UCSD-AML1 (cell line): ENCODE measurements around the gene RAB23.
A peak's percentile ranks its signal among the peaks of the same experiment; 100 is the strongest.
"Not testable (repeated sequence)": the region's sequence is repeated elsewhere in the genome, so short reads cannot be mapped to it uniquely, and the experiment has no call there.

ENCODE experiments used
- DNase-seq: peaks from one replicate; lab custom pipeline; 2025; ENCODE audit not compliant: unreplicated experiment; lab: John Stamatoyannopoulos, UW

The RAB23 gene

GRCh38 chr6:57243526-57243925, 21.4 kb upstream of the RAB23 start:
- DNase-seq: not testable (repeated sequence)

DNA sequence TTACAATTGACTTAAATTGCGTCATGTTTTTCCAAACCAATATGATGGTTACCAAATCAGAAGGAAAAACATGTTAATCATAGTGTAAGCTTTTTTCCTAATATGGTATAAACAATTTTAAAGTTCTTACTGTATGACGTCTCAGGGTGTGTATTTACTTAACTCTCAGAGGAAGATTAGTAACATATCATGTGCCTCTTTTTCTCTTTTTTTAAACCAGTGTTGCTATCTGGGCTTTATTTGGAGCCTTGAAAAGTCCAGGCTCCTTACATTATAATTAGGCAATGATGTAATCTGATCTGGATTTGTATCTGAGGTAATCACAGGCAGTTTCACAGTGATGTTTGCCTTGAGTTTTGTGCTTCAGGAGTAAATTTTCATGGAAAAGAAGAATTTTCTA, 20.4 kb upstream of the RAB23 start:
- no peak for DNase-seq

GRCh38 chr6:57226221-57226620, 4.1 kb upstream of the RAB23 start:
- DNase-seq: no peak

GRCh38 chr6:57224769-57225515, 2.8 kb upstream of the RAB23 start:
- DNase-seq: no peak

GRCh38 chr6:57222743-57223077, 603 bp upstream of the RAB23 start:
- DNase-seq: no peak

DNA sequence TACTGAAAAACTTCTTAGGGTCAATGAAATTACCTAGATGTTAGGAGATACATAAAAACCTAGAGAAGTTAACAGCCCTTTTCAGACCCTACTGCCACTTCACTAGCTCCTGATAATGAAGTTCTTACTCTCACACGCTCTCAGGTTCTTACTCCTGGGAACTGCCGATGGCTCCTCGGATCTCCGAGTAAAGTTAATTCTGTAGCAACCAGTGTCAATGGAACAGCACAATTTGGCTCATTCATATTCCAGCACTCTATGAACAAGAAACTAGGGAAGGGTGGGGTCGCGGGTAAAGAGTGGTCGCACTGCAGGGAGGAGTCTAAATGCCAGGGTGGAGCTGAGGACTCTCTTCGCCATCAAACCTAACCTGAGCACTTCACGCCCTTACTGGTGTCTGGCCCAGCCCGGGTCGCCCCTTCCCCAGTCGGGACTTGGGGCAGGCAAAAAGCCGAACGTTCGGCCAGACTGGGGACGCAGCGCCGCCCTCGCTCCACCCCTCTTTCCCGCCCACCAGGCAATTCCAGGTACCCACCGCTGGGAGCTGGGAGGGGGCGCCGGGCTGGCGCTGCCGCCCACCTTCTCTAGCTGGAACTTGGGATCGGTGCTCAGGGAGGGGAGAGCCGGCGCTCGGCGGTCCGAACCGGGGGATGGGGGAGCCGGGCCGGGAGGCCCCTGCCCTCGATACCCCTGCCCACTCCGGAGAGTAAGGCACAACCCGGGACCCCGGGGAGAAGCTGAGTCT, 744 bp downstream of the RAB23 start:
- peak; percentile 69 for DNase-seq

DNA sequence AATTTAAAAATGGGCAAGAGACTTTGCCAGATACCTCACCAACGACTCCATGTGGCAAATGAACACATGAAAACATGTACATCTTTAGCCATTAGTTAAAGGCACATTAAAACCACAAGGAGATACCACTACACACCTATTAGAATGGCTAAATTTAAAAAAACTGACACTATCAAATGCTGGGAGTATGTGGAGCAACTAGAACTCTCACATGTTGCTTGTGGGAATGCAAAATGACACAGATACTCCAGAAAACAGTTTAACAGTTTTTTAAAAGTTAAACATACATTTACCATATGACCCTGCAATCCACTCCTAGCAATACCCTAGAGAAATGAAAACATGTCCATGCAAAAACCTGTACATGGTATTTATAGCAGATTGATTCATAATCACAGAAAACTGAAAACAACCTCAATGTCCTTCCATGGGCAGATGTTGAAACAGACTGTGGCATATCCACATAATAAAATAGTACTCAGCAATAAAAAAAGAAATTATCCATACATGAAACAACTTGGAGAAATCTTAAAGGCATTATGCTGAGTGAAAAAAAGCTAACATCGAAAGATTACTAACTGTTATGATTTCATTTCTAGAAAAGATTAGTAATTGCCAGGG, 1.9 kb downstream of the RAB23 start:
- no peak for DNase-seq

DNA sequence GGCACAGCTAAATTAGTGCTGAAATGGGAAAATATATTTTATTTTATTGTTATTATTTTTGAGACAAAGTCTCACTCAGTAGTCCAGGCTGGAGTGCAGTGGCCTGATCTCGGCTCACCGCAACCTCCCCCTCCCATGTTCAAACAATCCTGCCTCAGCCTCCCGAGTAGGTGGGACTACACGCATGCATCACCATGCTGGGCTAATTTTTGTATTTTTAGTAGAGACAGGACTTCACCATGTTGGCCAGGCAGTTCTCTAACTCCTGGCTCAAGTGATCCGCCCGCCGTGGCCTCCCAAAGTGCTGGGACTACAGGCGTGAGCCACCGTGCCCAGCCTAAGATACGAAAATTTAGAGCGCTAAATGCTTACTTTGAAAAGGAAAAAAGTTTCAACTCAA, 4.8 kb downstream of the RAB23 start:
- DNase-seq: no peak

GRCh38 chr6:57216235-57217101, 5.6 kb downstream of the RAB23 start:
- DNase-seq: no peak

DNA sequence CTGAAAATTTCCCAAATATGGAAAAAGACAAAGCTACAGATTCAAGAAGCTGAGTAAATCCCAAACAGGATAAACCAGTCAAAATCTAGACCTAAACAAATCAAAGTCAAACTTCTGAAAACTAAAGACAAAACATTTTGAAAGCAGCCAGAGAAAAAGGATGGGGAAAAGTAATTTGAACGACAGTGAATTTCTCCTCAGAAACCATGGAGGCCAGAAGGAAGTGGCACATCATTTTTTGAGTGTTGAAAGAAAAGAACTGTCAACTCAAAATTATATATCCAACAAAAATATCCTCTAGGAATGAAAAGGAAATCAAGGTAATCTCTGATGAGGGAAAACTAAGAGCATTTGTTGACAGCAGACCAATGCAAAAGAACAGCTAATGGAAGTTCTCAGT, 6.8 kb downstream of the RAB23 start:
- DNase-seq: no peak

DNA sequence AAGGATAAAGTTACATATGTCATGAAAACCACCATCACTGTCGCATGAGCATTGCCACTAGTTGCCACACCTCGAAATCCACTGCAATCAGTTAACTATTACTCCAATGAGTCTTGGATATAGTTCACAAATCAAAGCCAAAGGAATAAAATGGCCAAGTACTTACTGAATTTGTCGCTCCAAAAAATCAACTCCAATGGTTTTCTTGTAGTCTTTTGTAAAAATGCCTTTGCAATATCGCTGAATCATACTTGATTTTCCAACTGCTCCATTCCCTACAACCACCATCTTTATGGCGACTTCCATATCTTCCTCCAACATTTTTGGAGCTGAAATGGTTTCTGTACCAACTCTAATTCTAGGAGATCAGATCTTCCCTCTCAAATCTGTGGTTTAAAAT, 12.0 kb downstream of the RAB23 start:
- DNase-seq: no peak

DNA sequence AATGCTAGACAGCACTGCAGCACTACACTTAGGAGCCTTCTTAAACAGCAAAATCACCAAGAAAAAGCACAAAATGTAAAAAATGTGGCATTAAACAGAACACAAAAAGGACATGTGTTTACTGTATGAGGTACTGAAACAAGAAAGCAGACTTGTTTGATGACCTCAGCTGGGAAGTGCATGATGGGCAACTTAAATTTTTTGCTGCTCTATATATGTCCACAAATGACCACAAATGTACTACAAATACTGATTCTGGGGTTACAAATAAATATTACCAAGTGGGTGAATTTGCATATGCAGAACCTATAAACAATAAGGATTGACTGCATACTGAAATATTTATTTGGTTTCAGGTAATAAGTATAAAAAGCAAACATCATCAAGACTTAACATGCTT, 13.1 kb downstream of the RAB23 start:
- no peak for DNase-seq

- DNase-seq: no peak
These were observed 14.2 kb downstream of the RAB23 start for GRCh38 chr6:57207872-57208271.

DNA sequence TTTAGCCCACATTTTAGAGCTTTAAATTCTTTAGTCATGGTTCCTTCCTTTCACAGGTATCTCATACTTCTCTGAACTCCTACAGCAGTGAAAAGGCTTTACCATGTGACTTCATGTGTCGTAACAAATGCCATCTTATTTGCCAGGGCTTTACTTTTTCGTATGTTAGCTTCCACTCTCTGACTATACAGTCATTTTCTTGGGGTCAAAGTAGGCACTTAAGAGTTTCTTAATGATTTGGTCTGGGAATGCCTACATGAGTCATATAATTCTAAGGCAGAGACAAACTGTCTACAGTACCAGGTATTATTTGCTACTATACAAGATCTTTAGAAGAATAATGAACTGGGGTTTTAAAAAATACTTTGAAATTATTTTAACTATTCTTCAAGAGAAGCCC, 15.0 kb downstream of the RAB23 start:
- no peak for DNase-seq

GRCh38 chr6:57205550-57206328, 16.4 kb downstream of the RAB23 start:
- DNase-seq: no peak

DNA sequence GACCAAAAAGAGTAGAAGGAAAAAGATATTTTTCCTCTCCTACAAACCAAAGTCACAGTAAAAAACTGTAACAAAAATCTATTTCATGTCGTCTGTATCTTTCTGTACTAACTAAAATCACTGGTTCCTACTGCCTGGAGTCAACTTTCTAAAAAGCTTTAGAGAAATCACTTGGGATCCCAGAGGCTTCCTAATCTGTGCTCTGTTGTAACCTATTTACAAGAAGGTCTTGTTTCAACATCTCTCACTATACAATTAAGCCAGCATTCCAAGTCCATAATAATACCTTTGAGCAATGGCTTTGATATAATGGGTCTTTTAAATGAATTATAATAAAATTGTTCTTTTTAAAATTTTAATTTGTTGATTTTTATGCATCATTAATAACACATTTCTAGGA, 20.4 kb downstream of the RAB23 start:
- DNase-seq: no peak

- DNase-seq: no peak
These were observed 23.0 kb downstream of the RAB23 start for GRCh38 chr6:57198926-57199636.

GRCh38 chr6:57195457-57195856, 26.6 kb downstream of the RAB23 start:
- no peak for DNase-seq

DNA sequence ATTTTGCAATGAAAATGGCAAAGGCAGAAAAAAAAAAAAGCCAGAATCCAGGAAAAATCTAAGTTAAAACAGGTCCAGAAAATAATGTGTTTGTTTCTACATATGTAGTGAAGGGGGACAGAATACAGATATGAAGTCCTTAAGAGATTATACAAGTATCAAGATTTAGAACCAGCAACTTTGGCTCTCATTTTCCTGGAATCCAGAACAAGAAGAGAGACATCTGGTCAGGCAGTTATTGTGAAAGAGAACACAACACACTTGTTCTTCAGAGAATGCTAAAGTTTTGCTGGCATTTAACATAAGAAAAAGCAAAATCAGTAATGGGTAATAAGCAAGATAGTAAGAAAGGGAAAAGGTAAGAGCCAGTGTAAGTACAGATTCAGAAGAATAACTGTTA, 28.9 kb downstream of the RAB23 start:
- DNase-seq: no peak

GRCh38 chr6:57190140-57190539, 32.0 kb downstream of the RAB23 start:
- DNase-seq: no peak
